ENCODE results near the gene SAP30BP.

DNA sequence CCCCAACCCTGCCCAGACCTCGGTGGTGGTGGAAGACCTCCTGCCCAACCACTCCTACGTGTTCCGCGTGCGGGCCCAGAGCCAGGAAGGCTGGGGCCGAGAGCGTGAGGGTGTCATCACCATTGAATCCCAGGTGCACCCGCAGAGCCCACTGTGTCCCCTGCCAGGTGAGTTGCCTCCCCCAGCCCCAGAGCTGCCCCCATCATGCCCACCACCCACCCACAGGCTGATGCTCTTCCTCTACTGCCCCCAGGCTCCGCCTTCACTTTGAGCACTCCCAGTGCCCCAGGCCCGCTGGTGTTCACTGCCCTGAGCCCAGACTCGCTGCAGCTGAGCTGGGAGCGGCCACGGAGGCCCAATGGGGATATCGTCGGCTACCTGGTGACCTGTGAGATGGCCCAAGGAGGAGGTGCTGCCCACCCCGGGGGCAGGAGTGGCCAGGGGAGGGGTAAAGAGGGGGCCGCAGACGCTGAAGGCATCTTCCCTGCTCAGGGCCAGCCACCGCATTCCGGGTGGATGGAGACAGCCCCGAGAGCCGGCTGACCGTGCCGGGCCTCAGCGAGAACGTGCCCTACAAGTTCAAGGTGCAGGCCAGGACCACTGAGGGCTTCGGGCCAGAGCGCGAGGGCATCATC lies 89.4 kb downstream of the SAP30BP start:
- TF ChIP-seq, protein P1, sequence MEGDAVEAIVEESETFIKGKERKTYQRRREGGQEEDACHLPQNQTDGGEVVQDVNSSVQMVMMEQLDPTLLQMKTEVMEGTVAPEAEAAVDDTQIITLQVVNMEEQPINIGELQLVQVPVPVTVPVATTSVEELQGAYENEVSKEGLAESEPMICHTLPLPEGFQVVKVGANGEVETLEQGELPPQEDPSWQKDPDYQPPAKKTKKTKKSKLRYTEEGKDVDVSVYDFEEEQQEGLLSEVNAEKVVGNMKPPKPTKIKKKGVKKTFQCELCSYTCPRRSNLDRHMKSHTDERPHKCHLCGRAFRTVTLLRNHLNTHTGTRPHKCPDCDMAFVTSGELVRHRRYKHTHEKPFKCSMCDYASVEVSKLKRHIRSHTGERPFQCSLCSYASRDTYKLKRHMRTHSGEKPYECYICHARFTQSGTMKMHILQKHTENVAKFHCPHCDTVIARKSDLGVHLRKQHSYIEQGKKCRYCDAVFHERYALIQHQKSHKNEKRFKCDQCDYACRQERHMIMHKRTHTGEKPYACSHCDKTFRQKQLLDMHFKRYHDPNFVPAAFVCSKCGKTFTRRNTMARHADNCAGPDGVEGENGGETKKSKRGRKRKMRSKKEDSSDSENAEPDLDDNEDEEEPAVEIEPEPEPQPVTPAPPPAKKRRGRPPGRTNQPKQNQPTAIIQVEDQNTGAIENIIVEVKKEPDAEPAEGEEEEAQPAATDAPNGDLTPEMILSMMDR (IDR thresholded peaks at IDR 0.05; ENCODE audit: low read depth, low read length, missing input control) = no peak
- TF ChIP-seq JUND (IDR thresholded peaks at IDR 0.05) (no peak), RAD21 (IDR thresholded peaks at IDR 0.05) (no peak), EGR1 (IDR thresholded peaks at IDR 0.05; ENCODE audit: low read depth in 2 of 2) (no peak), SP1 (IDR thresholded peaks at IDR 0.05) (no peak), YY1 (IDR thresholded peaks at IDR 0.05) (no peak), RXRA (IDR thresholded peaks at IDR 0.05) (no peak), HNF4G (IDR thresholded peaks at IDR 0.05) (no peak), FOXA1 (IDR thresholded peaks at IDR 0.05) (no peak), TAF1 (conservative IDR thresholded peaks at IDR 0.05) (no peak)
- TF ChIP-seq, protein P2, sequence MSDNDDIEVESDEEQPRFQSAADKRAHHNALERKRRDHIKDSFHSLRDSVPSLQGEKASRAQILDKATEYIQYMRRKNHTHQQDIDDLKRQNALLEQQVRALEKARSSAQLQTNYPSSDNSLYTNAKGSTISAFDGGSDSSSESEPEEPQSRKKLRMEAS (IDR thresholded peaks at IDR 0.05) = no peak
- TF ChIP-seq, protein P3, sequence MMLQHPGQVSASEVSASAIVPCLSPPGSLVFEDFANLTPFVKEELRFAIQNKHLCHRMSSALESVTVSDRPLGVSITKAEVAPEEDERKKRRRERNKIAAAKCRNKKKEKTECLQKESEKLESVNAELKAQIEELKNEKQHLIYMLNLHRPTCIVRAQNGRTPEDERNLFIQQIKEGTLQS (IDR thresholded peaks at IDR 0.05) = no peak
- TF ChIP-seq, protein P4, sequence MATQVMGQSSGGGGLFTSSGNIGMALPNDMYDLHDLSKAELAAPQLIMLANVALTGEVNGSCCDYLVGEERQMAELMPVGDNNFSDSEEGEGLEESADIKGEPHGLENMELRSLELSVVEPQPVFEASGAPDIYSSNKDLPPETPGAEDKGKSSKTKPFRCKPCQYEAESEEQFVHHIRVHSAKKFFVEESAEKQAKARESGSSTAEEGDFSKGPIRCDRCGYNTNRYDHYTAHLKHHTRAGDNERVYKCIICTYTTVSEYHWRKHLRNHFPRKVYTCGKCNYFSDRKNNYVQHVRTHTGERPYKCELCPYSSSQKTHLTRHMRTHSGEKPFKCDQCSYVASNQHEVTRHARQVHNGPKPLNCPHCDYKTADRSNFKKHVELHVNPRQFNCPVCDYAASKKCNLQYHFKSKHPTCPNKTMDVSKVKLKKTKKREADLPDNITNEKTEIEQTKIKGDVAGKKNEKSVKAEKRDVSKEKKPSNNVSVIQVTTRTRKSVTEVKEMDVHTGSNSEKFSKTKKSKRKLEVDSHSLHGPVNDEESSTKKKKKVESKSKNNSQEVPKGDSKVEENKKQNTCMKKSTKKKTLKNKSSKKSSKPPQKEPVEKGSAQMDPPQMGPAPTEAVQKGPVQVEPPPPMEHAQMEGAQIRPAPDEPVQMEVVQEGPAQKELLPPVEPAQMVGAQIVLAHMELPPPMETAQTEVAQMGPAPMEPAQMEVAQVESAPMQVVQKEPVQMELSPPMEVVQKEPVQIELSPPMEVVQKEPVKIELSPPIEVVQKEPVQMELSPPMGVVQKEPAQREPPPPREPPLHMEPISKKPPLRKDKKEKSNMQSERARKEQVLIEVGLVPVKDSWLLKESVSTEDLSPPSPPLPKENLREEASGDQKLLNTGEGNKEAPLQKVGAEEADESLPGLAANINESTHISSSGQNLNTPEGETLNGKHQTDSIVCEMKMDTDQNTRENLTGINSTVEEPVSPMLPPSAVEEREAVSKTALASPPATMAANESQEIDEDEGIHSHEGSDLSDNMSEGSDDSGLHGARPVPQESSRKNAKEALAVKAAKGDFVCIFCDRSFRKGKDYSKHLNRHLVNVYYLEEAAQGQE (IDR thresholded peaks at IDR 0.05) = no peak
